Fibroblast of skin of left quadriceps (primary cell): Measurements from ENCODE around the gene NTPCR.
A peak's percentile ranks its signal among the peaks of the same experiment; 100 is the strongest.
"Not testable (repeated sequence)": the region's sequence is repeated elsewhere in the genome, so short reads cannot be mapped to it uniquely, and the experiment has no call there.

Experiments
- DNase-seq, 2 experiments: peaks; one replicate each; pipeline ENCODE4 v3.0.0-alpha.2; 2013; ENCODE audit warnings: low read depth in 2 of 2

Gene NTPCR

GRCh38 chr1:232984577-232985425 lies 34.4 kb downstream of the NTPCR start:
- DNase-seq = no peak

GRCh38 chr1:232985882-232986526 lies 35.6 kb downstream of the NTPCR start:
- no peak for DNase-seq

GRCh38 chr1:232986527-232986922 lies 36.1 kb downstream of the NTPCR start:
- no peak for DNase-seq

- no peak for DNase-seq
Observed at GRCh38 chr1:232987046-232987773, 36.8 kb downstream of the NTPCR start.

- no peak for DNase-seq
Observed at GRCh38 chr1:232987774-232988140, 37.3 kb downstream of the NTPCR start.

GRCh38 chr1:232988572-232989040 lies 38.2 kb downstream of the NTPCR start:
- DNase-seq = peak in 1 of 2 experiments; percentile 20

GRCh38 chr1:232990176-232991128 lies 40.0 kb downstream of the NTPCR start:
- no peak for DNase-seq

GRCh38 chr1:232991238-232991637 lies 40.8 kb downstream of the NTPCR start:
- no peak for DNase-seq

- no peak for DNase-seq
Observed at GRCh38 chr1:232992227-232992626, 41.8 kb downstream of the NTPCR start.

GRCh38 chr1:232993555-232993954 lies 43.1 kb downstream of the NTPCR start:
- no peak for DNase-seq

- no peak for DNase-seq
Observed at GRCh38 chr1:232995189-232995588, 44.8 kb downstream of the NTPCR start.

- DNase-seq = no peak
Observed at GRCh38 chr1:232996143-232996542, 45.7 kb downstream of the NTPCR start.

- DNase-seq = no peak
Observed at GRCh38 chr1:232998138-232998537, 47.7 kb downstream of the NTPCR start.

- DNase-seq = no peak
Observed at GRCh38 chr1:232998646-232999045, 48.2 kb downstream of the NTPCR start.

GRCh38 chr1:232999956-233000625 lies 49.7 kb downstream of the NTPCR start:
- no peak for DNase-seq

GRCh38 chr1:233003638-233004037 lies 53.2 kb downstream of the NTPCR start:
- DNase-seq = not testable (repeated sequence)

- no peak for DNase-seq
Observed at GRCh38 chr1:233004451-233004850, 54.0 kb downstream of the NTPCR start.

GRCh38 chr1:233005156-233005555 lies 54.7 kb downstream of the NTPCR start:
- no peak for DNase-seq

GRCh38 chr1:233005703-233006102 lies 55.3 kb downstream of the NTPCR start:
- DNase-seq = no peak

GRCh38 chr1:233006108-233006507 lies 55.7 kb downstream of the NTPCR start:
- DNase-seq = no peak

GRCh38 chr1:233006541-233006973 lies 56.1 kb downstream of the NTPCR start:
- DNase-seq = no peak
